ENCODE data around the gene CFAP47.

DNA sequence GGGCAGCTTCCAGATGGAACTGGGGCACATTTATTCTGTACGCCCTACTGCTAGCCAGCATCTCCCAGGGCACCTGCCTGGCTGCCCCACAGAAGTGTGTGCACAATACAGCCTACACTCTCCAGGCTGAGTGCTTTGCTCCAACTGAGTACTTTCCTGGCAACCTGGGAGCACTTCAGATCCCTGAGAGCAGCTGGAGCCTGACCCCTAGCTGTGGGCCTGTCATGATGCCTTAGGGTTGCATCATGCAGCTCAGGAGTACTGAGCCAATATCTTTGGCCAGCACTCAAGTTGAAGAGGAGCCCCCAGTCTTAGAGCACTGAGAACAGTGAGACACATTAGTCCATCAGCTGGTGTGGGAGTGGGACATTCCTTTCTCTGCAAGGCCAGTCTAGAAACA lies 321.9 kb downstream of the CFAP47 start:
- TF ChIP-seq, protein P1, sequence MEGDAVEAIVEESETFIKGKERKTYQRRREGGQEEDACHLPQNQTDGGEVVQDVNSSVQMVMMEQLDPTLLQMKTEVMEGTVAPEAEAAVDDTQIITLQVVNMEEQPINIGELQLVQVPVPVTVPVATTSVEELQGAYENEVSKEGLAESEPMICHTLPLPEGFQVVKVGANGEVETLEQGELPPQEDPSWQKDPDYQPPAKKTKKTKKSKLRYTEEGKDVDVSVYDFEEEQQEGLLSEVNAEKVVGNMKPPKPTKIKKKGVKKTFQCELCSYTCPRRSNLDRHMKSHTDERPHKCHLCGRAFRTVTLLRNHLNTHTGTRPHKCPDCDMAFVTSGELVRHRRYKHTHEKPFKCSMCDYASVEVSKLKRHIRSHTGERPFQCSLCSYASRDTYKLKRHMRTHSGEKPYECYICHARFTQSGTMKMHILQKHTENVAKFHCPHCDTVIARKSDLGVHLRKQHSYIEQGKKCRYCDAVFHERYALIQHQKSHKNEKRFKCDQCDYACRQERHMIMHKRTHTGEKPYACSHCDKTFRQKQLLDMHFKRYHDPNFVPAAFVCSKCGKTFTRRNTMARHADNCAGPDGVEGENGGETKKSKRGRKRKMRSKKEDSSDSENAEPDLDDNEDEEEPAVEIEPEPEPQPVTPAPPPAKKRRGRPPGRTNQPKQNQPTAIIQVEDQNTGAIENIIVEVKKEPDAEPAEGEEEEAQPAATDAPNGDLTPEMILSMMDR (IDR thresholded peaks at IDR 0.05; ENCODE audit: low read depth, low read length, poor library complexity, severe bottlenecking), result no peak
- no peak for TF ChIP-seq EZH2phosphoT487 (IDR thresholded peaks at IDR 0.05; ENCODE audit: borderline replicate concordance, low read length)
